HG03108 (cell line): ENCODE results near the gene MAPKAPK3.
"Not testable (repeated sequence)": the region's sequence is repeated elsewhere in the genome, so short reads cannot be mapped to it uniquely, and the experiment has no call there.

Experiments used
- ATAC-seq: cut with Tn5 transposase; IDR thresholded peaks from one replicate; pipeline ENCODE4 v1.9.1; 2021; ENCODE audit warnings: moderate library complexity; ENCODE audit not compliant: unreplicated experiment

MAPKAPK3 gene

GRCh38 chr3:50676031-50676705 is 59.2 kb downstream of the MAPKAPK3 start:
- ATAC-seq, result no peak

GRCh38 chr3:50687127-50687751 is 70.3 kb downstream of the MAPKAPK3 start:
- ATAC-seq, result no peak

- no peak for ATAC-seq
Observed at GRCh38 chr3:50687916-50688315, 71.0 kb downstream of the MAPKAPK3 start.

- not testable (repeated sequence) for ATAC-seq
Observed at GRCh38 chr3:50688602-50689001, 71.7 kb downstream of the MAPKAPK3 start.

GRCh38 chr3:50689558-50689957 is 72.6 kb downstream of the MAPKAPK3 start:
- no peak for ATAC-seq

- no peak for ATAC-seq
Observed at GRCh38 chr3:50695031-50695430, 78.1 kb downstream of the MAPKAPK3 start.

GRCh38 chr3:50696276-50696675 is 79.3 kb downstream of the MAPKAPK3 start:
- no peak for ATAC-seq

- no peak for ATAC-seq
Observed at GRCh38 chr3:50698269-50698668, 81.3 kb downstream of the MAPKAPK3 start.
